GM23338 (cell line): ENCODE measurements around the gene ADGRG2.

Source experiments
- CREB1 ChIP-seq: fragments of 250-450 bp; sonication (Bioruptor Pico); IDR thresholded peaks from 2 replicates; pipeline ENCODE4 v1.5.0; 2020; ENCODE audit warnings: low read depth, mild to moderate bottlenecking, moderate library complexity
- EZH2 ChIP-seq: fragments of 200-600 bp; sonication (generic); IDR thresholded peaks from one replicate; pipeline ENCODE4 v1.8.0; 2017; ENCODE audit warnings: antibody characterized with exemption, mild to moderate bottlenecking, low read depth; ENCODE audit not compliant: unreplicated experiment
- EZH2phosphoT487 ChIP-seq: fragments of 200-600 bp; sonication (generic); IDR thresholded peaks from one replicate; pipeline ENCODE4 v1.8.1; 2018; ENCODE audit warnings: antibody characterized with exemption; ENCODE audit not compliant: unreplicated experiment
- JUNB ChIP-seq: IDR thresholded peaks from one replicate; pipeline ENCODE4 v1.6.1; 2016; ENCODE audit warnings: antibody characterized with exemption; ENCODE audit not compliant: unreplicated experiment
- POLR2AphosphoS5 ChIP-seq: IDR thresholded peaks from 2 replicates; pipeline ENCODE4 v1.6.1; 2016; ENCODE audit warnings: antibody characterized with exemption, low read depth
- REST ChIP-seq: IDR thresholded peaks from one replicate; pipeline ENCODE4 v1.6.1; 2018; ENCODE audit warnings: antibody characterized with exemption; ENCODE audit not compliant: unreplicated experiment
- STAT1 ChIP-seq: IDR thresholded peaks from one replicate; pipeline ENCODE4 v1.6.1; 2016; ENCODE audit warnings: antibody characterized with exemption; ENCODE audit not compliant: unreplicated experiment
- ZNF114 ChIP-seq: fragments of 250-450 bp; sonication (Bioruptor Pico); IDR thresholded peaks from 2 replicates; pipeline ENCODE4 v1.5.0; 2020; ENCODE audit warnings: mild to moderate bottlenecking, moderate library complexity
- ZNF331 ChIP-seq: fragments of 250-450 bp; sonication (Bioruptor Pico); IDR thresholded peaks from 2 replicates; pipeline ENCODE4 v1.5.0; 2020; ENCODE audit warnings: low read depth, mild to moderate bottlenecking, moderate library complexity
- TF ChIP-seq, protein P1 (sequence below), 2 experiments: fragments of 200-600 bp in 1 of 2; sonication (generic) in 1 of 2; conservative IDR thresholded peaks; 2 replicates each; pipeline versions ENCODE4 v1.5.1 to v1.6.1; 2016 to 2017; ENCODE audit warnings: antibody characterized with exemption in 2 of 2, low read depth in 2 of 2, mild to moderate bottlenecking in 2 of 2, moderate library complexity in 1 of 2

- TF ChIP-seq EZH2: no peak
- TF ChIP-seq, protein P1, sequence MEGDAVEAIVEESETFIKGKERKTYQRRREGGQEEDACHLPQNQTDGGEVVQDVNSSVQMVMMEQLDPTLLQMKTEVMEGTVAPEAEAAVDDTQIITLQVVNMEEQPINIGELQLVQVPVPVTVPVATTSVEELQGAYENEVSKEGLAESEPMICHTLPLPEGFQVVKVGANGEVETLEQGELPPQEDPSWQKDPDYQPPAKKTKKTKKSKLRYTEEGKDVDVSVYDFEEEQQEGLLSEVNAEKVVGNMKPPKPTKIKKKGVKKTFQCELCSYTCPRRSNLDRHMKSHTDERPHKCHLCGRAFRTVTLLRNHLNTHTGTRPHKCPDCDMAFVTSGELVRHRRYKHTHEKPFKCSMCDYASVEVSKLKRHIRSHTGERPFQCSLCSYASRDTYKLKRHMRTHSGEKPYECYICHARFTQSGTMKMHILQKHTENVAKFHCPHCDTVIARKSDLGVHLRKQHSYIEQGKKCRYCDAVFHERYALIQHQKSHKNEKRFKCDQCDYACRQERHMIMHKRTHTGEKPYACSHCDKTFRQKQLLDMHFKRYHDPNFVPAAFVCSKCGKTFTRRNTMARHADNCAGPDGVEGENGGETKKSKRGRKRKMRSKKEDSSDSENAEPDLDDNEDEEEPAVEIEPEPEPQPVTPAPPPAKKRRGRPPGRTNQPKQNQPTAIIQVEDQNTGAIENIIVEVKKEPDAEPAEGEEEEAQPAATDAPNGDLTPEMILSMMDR (conservative IDR thresholded peaks at IDR 0.05; ENCODE audit: low read depth in 2 of 2): no peak
- TF ChIP-seq POLR2AphosphoS5: no peak
- no peak for TF ChIP-seq EZH2phosphoT487
- TF ChIP-seq STAT1: no peak
- no peak for TF ChIP-seq REST
- no peak for TF ChIP-seq JUNB
- no peak for TF ChIP-seq CREB1
- no peak for TF ChIP-seq ZNF331 (CRISPR knock-in tag)
- TF ChIP-seq ZNF114 (CRISPR knock-in tag): no peak
Measured at GRCh38 chrX:19152762-19153161, 30.5 kb upstream of the ADGRG2 start.
